Stimulated activated CD8-positive, alpha-beta memory T cell treated with anti-CD3 and anti-CD28 coated beads, Interleukin-7, amount 100 ng/mL, for 24 hours (primary cell): ENCODE results near the gene PRR27.

Experiments used
- DNase-seq: peaks from one replicate; pipeline ENCODE4 v3.0.0-alpha.2; 2020; ENCODE audit warnings: low read depth

Gene PRR27

DNA sequence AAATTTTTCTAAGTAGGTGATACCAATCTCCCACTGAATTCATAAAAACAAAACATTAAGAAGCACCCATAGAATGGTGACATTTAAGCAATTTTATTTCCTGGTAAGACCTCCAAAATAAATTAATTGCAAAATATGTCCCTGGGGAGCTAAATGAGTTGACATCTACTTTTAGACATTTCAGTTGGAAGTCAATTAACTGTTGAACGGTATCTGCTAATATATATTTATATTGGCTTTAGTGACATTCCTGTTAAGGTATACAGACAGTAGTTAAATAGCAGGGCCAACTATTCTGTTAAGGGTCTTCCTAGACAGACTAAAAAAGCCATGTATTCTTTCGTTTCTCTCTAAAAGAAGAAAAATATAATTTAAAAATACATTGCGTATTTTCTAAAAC lies at the start of gene PRR27:
Gene PRR27, plus strand, starts transcription at position 301 of the 400 bp plus-strand sequence. CDS start 139 bp downstream, outside the sequence.
- no peak for DNase-seq

DNA sequence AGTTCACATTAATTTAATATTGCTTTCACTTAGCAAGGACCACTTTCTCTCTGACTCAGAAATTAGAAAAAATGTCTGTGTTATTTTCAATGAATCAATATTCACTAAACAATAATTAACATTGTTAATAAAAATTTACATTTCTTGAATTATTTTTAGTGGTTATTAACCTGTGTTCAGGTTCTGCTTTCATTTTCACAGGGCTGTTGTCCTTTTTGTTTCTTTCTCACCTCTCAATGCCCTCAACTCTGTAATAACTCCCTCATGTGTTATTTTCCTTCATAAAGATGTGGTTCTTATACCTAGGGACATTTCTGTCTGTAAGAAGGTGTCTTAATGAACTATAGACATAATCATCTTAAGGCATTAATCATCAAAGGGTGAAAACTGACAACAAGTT lies 43.1 kb upstream of the PRR27 start:
- DNase-seq = no peak

DNA sequence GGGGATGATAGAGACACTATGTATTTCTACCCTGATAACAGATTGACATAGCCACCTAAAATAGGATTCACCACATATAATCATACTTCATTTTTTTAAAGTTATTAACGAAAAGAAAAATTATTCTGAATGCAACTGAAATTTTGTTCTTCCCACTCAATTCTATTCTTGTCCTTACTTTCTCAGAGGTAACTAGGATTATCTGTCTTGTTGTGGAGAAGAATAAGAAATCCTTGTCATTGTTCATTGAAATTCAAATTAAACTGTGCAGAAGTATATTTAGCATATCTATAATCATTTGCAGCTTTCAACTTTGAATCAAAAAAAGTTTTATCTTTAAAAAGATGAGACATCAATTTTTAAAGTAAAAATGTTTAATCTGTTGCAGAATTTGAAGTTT lies 40.4 kb upstream of the PRR27 start:
- no peak for DNase-seq

DNA sequence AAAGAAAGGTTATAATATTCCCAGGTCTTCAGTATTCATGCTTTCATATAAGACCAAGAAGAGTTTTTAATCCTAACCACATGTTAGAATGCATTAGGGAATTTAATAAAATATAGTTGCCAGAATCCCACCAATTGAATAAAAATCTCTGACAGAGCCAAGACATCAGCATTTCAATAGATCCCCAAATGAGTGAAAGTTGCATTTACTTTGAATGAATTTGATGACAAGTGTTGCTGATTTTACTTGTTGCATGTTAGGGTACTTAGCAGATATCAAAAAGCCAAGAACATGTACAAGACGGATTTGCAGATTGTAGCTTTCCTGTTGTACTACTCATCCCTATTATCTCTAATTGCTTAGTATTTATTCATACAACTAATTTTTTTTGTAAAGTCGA lies 39.9 kb upstream of the PRR27 start:
- no peak for DNase-seq

DNA sequence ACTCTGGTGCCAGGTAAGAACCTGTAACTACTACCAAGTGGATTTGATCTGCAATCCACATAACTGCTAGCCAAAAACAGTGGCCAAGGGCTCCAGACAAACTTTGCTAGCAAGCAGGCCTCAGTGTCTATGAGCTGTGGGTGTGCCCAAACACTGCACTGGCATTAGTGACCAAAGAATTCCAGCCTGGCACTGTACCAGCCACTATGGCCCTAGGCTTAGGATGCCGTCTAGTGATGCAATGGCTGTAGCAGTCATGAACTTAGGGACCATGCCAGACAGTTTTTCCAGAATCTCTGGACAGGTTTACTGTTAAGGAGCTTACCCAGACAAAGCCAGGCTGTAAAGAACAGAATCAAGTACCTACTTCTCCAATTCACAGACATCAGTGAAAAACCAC lies 33.7 kb upstream of the PRR27 start:
- DNase-seq = no peak

DNA sequence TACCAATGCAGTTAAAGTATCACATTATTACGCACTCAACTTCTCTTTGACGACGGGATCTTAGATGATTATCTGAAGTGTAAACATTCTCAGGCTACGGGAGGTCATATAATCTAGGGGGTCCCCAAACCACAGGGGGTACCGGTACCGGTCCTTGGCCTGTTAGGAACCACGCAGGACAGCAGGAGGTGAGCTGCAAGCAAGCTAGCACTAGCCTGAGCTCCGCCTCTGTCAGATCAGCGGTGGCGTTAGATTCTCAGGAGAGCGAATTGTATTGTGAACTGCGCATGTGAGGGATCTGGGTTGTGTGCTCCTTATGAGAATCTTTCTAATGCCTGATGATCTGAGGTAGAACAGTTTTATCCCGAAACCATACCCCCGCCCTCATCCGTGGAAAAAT lies 20.6 kb upstream of the PRR27 start:
- no peak for DNase-seq

DNA sequence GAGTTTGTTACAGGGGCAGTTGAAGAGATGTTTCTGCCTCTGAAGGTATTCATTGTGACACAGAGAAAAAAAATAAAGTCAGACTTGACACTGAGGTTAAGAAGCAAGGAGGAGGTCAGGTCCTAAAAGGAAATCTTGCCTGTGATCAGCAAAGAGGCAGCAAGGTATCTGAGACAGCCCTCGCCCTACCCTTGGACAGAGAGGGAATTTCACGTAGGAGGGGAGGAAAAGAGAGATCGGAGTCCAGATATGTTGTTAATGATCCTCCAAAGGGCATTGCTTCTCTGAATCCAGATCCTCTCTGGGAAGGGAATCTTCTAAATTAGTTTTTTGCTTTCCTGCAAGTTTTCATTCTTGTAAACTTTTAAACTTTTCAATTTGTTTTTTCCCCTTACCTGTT lies 15.3 kb upstream of the PRR27 start:
- no peak for DNase-seq

DNA sequence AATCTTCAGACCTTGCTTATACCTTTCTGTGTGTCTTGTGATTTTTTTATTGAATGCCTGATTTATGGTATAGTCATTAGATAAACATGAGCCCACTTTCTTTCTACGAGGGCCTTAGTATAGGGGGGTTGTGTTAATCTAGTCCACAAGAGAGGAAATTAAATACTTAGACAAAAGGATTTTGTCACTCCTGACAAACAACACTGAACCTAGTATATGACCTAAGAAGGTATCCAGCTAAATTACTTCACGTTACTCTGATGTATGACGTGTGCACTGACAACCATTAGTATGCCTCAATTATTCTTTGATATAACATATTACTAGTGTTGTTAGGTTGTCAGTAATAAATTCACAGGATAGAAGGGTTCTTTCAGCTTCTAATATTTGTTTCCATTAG lies 2.8 kb upstream of the PRR27 start:
- no peak for DNase-seq

DNA sequence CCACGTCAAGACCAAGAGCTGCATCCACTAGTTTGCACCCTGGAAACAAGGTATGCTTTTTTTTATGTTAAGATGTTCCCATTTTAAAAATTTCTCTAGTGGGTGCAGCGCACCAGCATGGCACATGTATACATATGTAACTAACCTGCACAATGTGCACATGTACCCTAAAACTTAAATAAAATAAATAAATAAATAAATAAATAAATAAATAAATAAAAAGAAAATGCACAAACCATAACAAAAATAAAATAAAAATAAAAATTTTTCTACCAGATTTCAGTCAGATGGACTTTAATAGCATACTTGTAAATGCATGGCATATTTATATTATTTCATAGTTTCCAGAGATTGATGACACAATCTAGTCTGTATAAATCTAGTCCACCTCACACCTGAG lies 1.9 kb upstream of the PRR27 start:
- DNase-seq = no peak

DNA sequence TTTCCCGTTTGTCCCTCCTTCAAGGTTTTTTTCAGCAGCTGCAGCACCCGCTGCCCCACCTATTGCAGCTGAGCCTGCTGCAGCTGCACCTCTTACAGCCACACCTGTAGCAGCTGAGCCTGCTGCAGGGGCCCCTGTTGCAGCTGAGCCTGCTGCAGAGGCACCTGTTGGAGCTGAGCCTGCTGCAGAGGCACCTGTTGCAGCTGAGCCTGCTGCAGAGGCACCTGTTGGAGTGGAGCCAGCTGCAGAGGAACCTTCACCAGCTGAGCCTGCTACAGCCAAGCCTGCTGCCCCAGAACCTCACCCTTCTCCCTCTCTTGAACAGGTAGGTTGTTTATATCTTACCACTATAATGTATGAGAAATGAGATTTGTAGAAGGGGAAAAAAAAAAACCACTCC lies 4.5 kb downstream of the PRR27 start:
- DNase-seq = no peak

DNA sequence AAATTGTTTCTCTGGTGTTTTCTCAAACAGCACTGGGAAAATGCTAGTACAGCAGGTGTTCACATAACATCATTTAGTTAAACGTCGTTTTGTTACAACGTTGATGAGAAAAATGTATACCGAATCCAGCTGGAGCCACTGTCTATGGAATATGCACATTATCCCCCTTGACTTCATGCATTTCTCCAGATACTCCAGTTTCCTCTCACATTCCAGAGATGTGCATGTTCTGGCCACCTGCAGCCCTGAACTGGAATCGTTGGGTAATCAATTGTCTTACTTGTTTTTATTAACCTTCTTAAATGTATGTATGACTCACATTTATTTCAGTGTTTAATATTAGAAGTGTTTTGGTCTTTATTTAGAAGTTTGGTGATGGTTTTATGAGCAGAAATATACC lies 23.1 kb downstream of the PRR27 start:
- DNase-seq = no peak

DNA sequence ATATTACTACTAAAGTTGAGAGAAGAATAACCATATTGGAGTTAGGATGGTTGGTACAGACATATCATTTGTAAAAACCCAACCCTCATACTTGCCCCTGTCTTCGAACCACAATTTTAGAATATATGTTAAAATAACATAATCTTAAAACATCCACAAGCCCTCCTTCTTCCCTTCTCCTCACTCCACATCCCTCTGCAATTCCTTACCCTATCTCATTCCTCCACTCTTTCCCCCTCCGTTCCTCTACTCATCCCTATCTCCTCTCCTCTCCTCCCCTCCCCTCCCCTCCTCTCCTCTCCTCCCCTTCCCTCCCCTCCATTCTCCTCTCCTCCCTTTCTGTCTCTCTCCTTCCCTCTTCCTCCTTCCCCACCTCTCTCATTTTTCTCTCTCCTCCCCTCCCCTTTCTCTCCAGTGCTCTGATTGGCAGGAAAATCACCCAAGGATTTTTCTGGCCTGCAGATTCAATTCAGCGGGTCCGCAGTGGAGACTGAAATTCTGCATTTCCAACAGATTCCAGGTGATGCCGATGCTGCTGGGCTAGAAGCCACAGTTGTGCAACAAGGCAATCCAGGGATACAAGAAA lies 24.1 kb downstream of the PRR27 start:
- DNase-seq = no peak

DNA sequence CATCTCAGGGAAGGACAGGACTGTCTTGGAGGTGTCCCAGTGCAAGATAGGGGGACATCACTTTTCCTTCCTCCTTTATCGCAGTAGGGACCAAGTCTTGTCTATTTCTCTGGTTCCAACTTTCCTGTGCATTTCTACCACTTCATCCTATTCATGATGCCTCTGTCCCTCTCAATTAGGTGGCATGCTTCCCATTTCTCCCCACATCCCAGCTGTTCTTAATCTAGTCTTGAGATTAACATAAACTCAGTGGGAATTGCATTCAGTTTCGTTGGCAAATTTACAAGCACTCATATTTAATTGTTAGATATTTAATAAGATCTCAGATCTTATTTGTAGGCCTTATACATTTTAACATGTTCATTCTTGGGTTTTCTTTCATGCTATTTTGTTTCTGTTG lies 25.8 kb downstream of the PRR27 start:
- DNase-seq = no peak

DNA sequence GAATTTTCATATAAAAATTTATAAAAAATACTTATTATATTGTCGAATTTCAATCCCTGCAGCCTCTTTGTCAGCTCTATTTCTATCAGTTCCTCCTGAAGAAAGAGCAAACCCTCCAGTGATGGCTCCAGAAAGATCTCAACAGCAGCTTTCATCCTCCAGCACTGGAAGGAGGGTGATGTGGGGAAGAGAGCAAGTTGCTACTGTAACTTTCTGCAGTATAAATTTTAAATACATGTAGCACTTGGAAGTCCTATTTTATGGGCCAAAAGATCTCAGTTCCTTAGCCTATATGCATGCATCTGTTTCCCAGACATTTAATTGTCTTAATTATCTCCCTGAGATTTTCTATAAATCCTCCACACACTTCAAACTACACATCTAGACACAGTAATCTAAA lies 27.8 kb downstream of the PRR27 start:
- no peak for DNase-seq

DNA sequence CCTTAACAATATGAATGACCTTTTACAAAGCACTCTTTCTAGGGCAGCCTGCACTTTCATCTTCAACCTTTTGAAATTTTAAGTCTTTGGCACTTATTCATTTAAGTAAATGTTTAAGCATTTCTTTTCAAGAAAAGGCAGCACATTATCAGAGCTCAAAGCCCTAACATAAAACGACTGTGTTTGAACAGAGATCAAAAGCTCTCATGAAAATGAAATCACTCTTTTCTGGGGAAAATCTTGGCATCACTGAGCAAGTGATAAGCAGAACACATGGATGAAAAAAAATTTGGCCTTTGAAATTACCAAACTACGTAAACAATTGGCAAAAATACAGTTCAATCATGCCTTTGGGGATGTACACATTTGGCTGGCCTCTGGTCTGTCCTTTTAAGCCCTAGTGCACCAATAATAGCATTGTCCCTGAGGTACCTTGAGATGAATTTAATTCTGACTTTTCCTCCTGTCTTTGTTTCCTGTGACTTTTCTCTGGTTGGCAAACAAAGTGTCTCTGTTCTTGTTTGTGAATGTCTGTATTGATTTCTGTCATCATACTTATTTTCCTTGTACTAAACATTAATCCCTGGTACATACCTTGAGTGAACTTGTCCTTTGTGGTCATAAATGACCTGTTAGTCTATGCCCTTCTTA lies 28.6 kb downstream of the PRR27 start:
- no peak for DNase-seq

DNA sequence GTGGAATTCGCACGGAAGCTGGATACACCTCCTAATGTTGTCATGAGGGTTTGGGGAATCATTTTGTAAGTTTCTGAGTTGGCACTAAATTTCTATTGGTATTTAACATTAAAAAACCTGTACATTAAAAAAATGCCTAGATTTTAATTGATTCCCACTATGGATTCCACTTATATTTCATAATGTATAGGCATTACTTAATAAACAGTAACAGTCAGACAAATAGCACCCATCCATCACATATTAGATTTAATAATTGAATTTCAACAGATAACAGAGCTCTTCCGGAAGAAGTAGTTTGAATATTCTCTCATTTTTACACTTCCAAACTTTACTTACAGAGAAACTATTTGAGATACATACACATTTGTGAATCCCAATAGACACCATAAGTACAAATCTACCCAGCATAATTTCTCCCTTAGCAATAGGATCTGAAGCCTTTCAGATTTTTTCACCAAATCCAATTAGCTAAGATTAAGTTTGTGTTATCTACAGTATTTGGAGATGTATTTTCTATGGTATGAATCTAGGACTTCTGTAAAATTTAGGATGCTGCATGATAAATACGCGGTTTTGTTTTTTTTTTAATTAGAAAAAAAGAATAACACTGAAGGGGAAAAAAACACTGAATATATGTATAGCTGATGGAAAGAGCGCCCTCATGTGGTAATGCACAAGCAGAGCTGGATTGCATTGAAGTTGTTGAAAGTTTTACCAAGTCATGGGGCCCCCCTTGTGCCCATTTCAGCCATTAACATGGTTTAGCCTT lies 29.3 kb downstream of the PRR27 start:
- no peak for DNase-seq

DNA sequence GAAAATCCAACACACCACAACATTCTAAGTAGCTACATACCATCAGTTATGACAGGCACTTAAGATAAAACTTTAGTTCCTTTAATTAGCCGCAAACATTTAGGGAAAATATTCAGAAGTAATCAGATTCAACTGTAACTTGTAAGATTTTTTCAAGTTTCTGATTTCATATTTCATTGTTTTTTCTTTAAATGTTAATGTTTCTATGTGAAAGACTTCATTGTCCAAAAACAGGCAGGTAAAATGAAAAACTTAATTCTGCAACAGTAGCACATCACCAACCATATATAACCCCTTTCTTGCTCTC lies 29.9 kb downstream of the PRR27 start:
- DNase-seq = no peak

DNA sequence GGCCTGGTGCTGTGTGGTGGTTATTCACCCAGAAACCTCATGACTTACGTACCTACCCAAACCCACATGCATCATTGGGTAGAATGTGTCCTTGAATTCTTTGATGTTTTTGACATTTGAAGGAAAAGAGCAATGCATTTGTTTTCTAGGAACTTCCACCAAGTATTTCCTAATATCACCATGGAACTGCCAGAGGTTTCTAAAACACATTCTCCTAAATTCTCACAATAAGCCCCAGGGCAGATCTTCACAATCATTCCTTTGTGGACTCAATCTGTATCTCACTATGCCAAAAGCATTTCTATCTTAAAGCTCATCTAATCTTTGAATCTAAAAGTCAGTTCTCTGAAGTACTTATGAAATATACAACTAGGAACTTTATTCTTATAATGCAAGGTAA lies 33.2 kb downstream of the PRR27 start:
- no peak for DNase-seq

DNA sequence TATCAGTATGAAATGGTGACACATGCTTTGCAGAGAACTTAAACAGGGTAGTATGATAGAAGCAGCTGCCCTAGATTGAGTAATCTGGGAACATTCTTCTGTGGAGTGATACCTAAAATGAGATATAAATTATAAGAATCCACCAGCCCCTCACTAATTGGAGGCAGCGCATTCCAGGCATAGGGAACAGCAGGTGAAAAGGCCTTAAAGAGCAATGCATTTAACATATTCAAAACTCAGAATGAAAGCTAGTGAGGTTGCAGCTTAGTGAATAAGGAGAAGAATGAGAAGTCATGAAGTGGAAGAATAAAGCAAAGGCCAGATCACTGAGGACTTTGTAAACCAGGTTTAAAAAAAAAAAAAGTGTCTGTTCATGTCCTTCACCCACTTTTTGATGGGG lies 36.5 kb downstream of the PRR27 start:
- no peak for DNase-seq

DNA sequence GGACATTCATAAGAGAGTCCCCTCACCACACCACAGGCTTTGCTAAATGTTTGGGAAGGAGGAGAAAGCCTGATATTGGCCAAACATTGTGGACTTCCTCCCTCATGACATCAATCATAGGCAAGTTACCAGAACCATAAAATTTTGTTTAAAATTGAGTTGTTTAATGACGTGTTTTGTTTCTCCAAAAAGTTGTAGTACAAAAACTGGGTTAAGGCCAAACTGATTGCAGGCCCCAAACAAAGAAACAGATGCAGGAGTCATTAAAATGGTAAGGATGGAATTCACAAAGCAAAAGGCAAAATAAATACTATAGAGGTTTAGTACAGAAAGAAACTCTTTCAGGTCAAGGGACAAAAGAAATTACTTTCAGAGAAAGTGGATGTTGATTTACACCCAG lies 37.6 kb downstream of the PRR27 start:
- no peak for DNase-seq

DNA sequence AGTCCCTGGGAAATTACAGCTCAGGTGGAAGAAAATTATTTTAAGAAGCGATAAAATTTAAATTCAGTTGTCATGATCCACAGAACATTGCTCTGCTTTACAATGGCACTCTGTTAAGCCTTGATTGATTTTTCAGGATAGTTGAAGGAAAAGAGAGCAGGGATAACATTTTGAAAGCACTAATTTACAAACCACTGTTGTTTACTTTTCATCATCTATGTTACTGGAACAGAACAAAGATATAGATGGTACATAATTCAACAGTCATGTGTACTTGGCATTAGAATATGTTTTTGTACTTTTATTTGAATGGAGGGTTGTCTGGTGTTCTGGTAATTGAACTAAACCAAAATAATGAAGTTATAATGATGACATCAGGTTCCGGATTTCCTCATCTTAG lies 38.9 kb downstream of the PRR27 start:
- no peak for DNase-seq

DNA sequence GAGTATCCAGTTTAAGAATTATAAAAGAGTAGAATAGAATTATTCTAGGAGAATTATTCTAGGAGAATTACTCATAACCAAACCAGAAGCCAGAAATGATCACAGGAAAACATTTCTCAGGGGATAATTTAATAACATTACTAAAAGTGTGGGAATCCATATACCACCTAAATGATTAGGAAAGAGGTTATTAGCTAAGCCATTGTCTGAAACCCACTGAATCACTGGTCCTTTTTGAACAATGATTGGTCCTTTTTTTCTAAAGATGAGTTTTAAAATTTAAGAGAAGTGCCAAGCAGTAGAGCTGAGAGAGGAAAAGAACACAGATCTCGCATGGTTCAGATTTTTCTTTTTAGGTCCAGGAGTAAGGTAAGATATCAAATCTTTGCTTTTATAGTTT lies 41.4 kb downstream of the PRR27 start, which contains the start of gene ODAM:
Gene ODAM, plus strand, starts transcription at position 301 of the 400 bp plus-strand sequence. CDS start 819 bp downstream, outside the sequence.
- no peak for DNase-seq

DNA sequence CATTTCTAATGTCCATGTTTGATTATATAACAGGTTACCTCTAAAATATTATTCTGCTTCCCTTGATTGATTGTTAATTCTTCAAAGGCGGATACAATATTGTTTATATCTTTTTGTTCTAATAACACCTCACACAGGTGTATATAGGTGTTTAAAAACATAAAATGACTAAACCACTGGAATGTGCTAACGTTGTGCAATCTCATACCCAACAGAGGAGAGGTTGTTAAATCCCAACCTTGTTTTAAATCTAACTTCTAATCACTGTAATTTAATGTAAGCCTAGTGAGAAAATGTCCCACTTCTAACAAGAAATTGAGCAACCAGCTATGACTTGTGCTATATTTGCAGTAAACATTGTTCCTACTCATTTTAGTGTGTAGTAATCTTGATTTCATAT lies 42.8 kb downstream of the PRR27 start:
- no peak for DNase-seq

DNA sequence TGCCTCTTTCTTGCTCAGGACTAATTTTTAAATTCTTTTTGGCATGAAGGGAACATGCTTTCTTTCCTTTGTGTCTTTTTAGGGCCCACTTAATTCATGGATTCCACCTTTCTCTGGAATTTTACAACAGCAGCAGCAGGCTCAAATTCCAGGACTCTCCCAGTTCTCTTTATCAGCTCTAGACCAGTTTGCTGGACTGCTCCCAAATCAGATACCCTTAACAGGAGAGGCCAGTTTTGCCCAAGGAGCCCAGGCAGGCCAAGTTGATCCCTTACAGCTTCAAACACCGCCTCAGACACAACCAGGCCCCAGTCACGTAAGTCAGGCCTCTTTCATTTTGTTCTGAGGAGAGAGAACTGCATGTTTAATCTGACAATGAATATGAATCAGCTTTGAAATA lies 43.8 kb downstream of the PRR27 start:
- no peak for DNase-seq
